BJ (cell line): Measurements from ENCODE around the gene PKHD1. TPM values are rescaled to one million over a fixed set of nuclear protein-coding genes. Genes with fewer than 3 reads are reported as not detected.
A peak's percentile ranks its signal among the peaks of the same experiment; 100 is the strongest.

Source experiments
- CTCF ChIA-PET: fragments of 350-600 bp; formaldehyde crosslinking; extraction: SDS; loops from one replicate; lab custom pipeline; 2021; ENCODE audit warnings: antibody characterized with exemption, inconsistent platforms; lab: Yijun Ruan, JAX
- POLR2A ChIA-PET: fragments of 300-600 bp; sonication (Branson Sonifier 250); formaldehyde crosslinking; extraction: SDS; loops from one replicate; lab custom pipeline; 2021; ENCODE audit warnings: antibody characterized with exemption; lab: Charles Lee
- DNase-seq: peaks from one replicate; pipeline ENCODE4 v3.0.0-alpha.2; 2011; ENCODE audit warnings: low read depth
- H3K27me3 ChIP-seq: 2 replicates; pipeline ENCODE4 v1.6.0; 2011; ENCODE audit warnings: low read length; ENCODE audit not compliant: control insufficient read depth, insufficient read depth
- H3K36me3 ChIP-seq: 2 replicates; pipeline ENCODE4 v1.5.1; 2011; ENCODE audit warnings: low read length; ENCODE audit not compliant: control insufficient read depth, insufficient read depth
- H3K4me3 ChIP-seq: 2 replicates; pipeline ENCODE4 v1.5.1; 2011; ENCODE audit warnings: low read depth, mild to moderate bottlenecking, control low read depth, low read length
- polyA plus RNA-seq: library from polyadenylated mRNA; depleted of rRNA; stranded (reverse); fragments of >200 nt; gene quantifications from 2 replicates; pipeline ENCODE4 v1.2.3, GENCODE V29; 2011
- TF ChIP-seq, protein P1 (sequence below): IDR thresholded peaks from 2 replicates; pipeline ENCODE4 v1.5.1; 2011; ENCODE audit warnings: low read depth, mild to moderate bottlenecking, control low read depth, inconsistent platforms, low read length, moderate library complexity; ENCODE audit not compliant: insufficient read depth

Gene PKHD1
- polyA plus RNA-seq, 1 experiment, result not detected

DNA sequence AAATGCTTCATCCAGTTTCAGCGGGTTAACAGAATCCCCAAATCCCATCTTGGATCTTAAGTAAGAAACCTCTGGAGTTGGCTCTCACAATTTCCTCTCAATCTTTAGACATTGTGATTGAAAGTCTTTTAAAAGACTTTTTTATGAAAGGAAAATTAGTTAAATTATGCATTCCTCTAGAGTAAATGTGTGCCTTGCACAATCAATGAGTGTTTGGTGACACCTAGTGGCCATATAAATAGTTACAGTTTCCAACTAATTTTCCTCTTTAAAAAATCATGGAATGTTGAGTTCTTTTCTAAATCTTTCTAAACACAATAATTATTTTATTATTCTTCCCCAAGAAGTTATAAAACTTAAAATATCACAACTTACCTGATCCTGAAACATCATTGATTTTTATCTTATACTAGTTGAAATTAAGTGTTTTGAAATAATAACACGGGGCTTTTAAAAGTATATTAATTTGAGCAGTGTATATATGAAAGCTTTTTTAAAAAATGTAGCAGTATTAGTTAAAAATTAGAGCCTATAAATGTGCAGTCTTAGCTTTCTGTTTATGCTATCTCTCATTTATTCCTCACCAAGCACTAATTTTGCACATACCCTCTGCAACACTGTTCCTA is 66.4 kb downstream of the PKHD1 start:
- TF ChIP-seq, protein P1, sequence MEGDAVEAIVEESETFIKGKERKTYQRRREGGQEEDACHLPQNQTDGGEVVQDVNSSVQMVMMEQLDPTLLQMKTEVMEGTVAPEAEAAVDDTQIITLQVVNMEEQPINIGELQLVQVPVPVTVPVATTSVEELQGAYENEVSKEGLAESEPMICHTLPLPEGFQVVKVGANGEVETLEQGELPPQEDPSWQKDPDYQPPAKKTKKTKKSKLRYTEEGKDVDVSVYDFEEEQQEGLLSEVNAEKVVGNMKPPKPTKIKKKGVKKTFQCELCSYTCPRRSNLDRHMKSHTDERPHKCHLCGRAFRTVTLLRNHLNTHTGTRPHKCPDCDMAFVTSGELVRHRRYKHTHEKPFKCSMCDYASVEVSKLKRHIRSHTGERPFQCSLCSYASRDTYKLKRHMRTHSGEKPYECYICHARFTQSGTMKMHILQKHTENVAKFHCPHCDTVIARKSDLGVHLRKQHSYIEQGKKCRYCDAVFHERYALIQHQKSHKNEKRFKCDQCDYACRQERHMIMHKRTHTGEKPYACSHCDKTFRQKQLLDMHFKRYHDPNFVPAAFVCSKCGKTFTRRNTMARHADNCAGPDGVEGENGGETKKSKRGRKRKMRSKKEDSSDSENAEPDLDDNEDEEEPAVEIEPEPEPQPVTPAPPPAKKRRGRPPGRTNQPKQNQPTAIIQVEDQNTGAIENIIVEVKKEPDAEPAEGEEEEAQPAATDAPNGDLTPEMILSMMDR, result peak; percentile 56
- Histone ChIP-seq H3K36me3 (no peaks in the 10 kb centered on the region), H3K4me3 (no peak overlapping the region), H3K27me3 (no peaks in the 10 kb centered on the region)
- ChIA-PET POLR2A (no interaction called here), CTCF (interaction anchor here (0.6 to 2.2 kb wide), 10 partner anchors 9 to 1210 kb away, joined by 3 to 10 read pairs (median 3); partner anchors contain the start of gene TFAP2B)
- no peak for DNase-seq

DNA sequence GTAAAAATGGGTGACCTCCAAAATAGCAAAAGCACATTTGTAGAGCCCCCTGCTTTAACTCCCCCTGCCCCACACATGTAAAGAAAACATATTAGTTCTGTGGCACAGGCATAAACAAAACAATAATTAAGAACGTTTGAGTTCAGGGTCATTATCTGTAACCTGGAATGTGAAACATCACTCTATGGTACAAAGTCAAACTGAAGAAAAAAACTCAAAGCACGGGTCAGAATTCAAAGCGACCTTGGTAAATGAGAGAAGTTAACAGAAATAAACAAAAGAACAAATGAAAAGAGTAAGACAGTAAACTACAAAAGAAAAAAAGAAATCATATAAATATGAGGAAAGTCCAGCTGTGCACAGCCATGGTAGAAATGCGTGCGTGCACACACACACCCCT is 67.5 kb downstream of the PKHD1 start:
- POLR2A ChIA-PET, result no interaction called here

DNA sequence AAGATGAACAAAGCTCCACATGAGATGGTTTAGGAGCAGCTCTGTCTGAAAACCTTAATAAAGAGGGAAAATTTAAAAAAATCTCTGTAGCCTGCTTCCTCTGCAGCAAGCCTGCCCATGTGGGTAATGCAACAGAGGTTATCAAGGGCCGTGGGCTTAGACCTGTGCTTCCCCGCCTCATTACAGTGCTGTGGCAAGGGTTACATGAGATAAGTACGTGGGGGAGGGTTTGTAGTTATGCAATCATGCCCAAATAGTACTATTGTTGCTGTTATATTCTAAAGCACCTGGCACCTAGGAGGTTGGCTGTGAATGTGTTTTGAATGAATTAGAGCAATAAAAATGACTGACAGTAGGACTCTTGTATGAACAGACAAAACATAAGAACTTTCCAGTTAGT is 68.3 kb downstream of the PKHD1 start:
- no peaks in the 10 kb centered on the region for H3K36me3 ChIP-seq
- DNase-seq, result no peak
- TF ChIP-seq, protein P1, result no peak
- H3K4me3 ChIP-seq, result no peak overlapping the region
- H3K27me3 ChIP-seq, result no peaks in the 10 kb centered on the region
- ChIA-PET CTCF (interaction anchor here (1.5 kb wide), 2 partner anchors 9 to 165 kb away, joined by 3 to 4 read pairs; no protein-coding TSS in a partner anchor), POLR2A (no interaction called here)

More for the DNA sequence above, 67.5 kb downstream of the PKHD1 start:
- no peaks in the 10 kb centered on the region for H3K36me3 ChIP-seq
- no peak overlapping the region for H3K4me3 ChIP-seq
- CTCF ChIA-PET, result interaction anchor here (0.9 to 1.5 kb wide), 10 partner anchors 9 to 1342 kb away, joined by 3 to 5 read pairs (median 3); no protein-coding TSS in a partner anchor
- TF ChIP-seq, protein P1, result no peak
- no peaks in the 10 kb centered on the region for H3K27me3 ChIP-seq
- no peak for DNase-seq

- TF ChIP-seq, protein P1, result no peak
- ChIA-PET POLR2A (no interaction called here), CTCF (interaction anchor here (0.6 kb wide), 1 partner anchor 1173 kb away, joined by 3 read pairs; no protein-coding TSS in a partner anchor)
- Histone ChIP-seq H3K4me3 (no peak overlapping the region), H3K36me3 (no peaks in the 10 kb centered on the region), H3K27me3 (no peaks in the 10 kb centered on the region)
- no peak for DNase-seq
Measured at GRCh38 chr6:52016915-52017748, 70.3 kb downstream of the PKHD1 start.

- CTCF ChIA-PET, result interaction anchor here (0.6 to 0.8 kb wide), 2 partner anchors 13 to 1172 kb away, joined by 3 read pairs; no protein-coding TSS in a partner anchor
- TF ChIP-seq, protein P1, result no peak
- Histone ChIP-seq H3K36me3 (no peaks in the 10 kb centered on the region), H3K27me3 (no peaks in the 10 kb centered on the region), H3K4me3 (no peak overlapping the region)
- no peak for DNase-seq
- POLR2A ChIA-PET, result no interaction called here
Measured at GRCh38 chr6:52015953-52016352, 71.5 kb downstream of the PKHD1 start.
